Measurements from ENCODE around the gene TCF7L2.
"Not testable (repeated sequence)": the region's sequence is repeated elsewhere in the genome, so short reads cannot be mapped to it uniquely, and the experiment has no call there.

Gene TCF7L2

GRCh38 chr10:113108194-113108835 is 158.3 kb downstream of the TCF7L2 start:
- TF ChIP-seq, protein P1, sequence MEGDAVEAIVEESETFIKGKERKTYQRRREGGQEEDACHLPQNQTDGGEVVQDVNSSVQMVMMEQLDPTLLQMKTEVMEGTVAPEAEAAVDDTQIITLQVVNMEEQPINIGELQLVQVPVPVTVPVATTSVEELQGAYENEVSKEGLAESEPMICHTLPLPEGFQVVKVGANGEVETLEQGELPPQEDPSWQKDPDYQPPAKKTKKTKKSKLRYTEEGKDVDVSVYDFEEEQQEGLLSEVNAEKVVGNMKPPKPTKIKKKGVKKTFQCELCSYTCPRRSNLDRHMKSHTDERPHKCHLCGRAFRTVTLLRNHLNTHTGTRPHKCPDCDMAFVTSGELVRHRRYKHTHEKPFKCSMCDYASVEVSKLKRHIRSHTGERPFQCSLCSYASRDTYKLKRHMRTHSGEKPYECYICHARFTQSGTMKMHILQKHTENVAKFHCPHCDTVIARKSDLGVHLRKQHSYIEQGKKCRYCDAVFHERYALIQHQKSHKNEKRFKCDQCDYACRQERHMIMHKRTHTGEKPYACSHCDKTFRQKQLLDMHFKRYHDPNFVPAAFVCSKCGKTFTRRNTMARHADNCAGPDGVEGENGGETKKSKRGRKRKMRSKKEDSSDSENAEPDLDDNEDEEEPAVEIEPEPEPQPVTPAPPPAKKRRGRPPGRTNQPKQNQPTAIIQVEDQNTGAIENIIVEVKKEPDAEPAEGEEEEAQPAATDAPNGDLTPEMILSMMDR (IDR thresholded peaks at IDR 0.05; ENCODE audit: low read depth, low read length) = peak; percentile 58
- no peak for DNase-seq (ENCODE audit: low read depth in 2 of 2)
- no peak overlapping the region for H3K4me3 ChIP-seq (replicated peaks in 1 of 2; ENCODE audit: low read depth in 2 of 2, low read length in 2 of 2)

- no peak overlapping the region for H3K4me3 ChIP-seq (replicated peaks in 1 of 2; ENCODE audit: low read depth in 2 of 2, low read length in 2 of 2)
- TF ChIP-seq, protein P1 (IDR thresholded peaks at IDR 0.05; ENCODE audit: low read depth, low read length) = no peak
- DNase-seq (ENCODE audit: low read depth in 2 of 2) = no peak
These were observed 158.9 kb downstream of the TCF7L2 start for GRCh38 chr10:113108948-113109347.

GRCh38 chr10:113109482-113109881 is 159.4 kb downstream of the TCF7L2 start:
- DNase-seq (ENCODE audit: low read depth in 2 of 2); H3K4me3 ChIP-seq (replicated peaks in 1 of 2; ENCODE audit: low read depth in 2 of 2, low read length in 2 of 2): not testable (repeated sequence)

DNA sequence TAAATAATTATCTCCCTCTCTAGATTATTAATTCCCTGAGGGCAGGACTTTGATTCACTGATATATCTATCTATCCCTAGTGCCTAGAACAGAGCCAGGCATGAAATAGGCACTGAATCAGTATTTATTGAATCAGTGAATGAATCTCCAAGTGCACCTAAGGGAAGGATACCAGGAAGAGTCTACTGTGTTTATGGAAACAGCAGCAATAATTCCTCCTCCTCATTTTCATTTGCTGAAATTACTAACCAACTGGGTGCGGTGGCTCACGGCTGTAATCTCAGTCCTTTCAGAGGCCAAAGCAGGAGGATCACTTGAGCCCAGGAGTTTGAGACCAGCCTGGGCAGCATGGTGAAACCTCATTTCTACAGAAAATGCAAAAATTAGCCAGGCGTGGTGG is 161.2 kb downstream of the TCF7L2 start:
- TF ChIP-seq, protein P1 (IDR thresholded peaks at IDR 0.05; ENCODE audit: low read depth, low read length) = no peak
- H3K4me3 ChIP-seq (replicated peaks in 1 of 2; ENCODE audit: low read depth in 2 of 2, low read length in 2 of 2) = no peak overlapping the region
- no peak for DNase-seq (ENCODE audit: low read depth in 2 of 2)

GRCh38 chr10:113111900-113112853 is 162.1 kb downstream of the TCF7L2 start:
- TF ChIP-seq, protein P1 (IDR thresholded peaks at IDR 0.05; ENCODE audit: low read depth, low read length) = no peak
- peak; percentile 72 to 83 for DNase-seq (ENCODE audit: low read depth in 2 of 2)

GRCh38 chr10:113113241-113113640 is 163.2 kb downstream of the TCF7L2 start:
- DNase-seq (ENCODE audit: low read depth in 2 of 2) = no peak
- TF ChIP-seq, protein P1 (IDR thresholded peaks at IDR 0.05; ENCODE audit: low read depth, low read length) = no peak
- H3K4me3 ChIP-seq (replicated peaks in 1 of 2; ENCODE audit: low read depth in 2 of 2, low read length in 2 of 2) = no peak overlapping the region

More at GRCh38 chr10:113111900-113112853, 162.1 kb downstream of the TCF7L2 start:
- no peak overlapping the region for H3K4me3 ChIP-seq (replicated peaks in 1 of 2; ENCODE audit: low read depth in 2 of 2, low read length in 2 of 2)

- peak in 1 of 2 donors; percentile 39 for DNase-seq (ENCODE audit: low read depth in 2 of 2)
- H3K4me3 ChIP-seq (replicated peaks in 1 of 2; ENCODE audit: low read depth in 2 of 2, low read length in 2 of 2) = no peak overlapping the region
- TF ChIP-seq, protein P1 (IDR thresholded peaks at IDR 0.05; ENCODE audit: low read depth, low read length) = no peak
These were observed 163.9 kb downstream of the TCF7L2 start for GRCh38 chr10:113113918-113114317.
